Measurements from ENCODE around the gene WHRN. TPM values are rescaled to one million over a fixed set of nuclear protein-coding genes. Genes with fewer than 3 reads are reported as not detected.

WHRN gene
- total RNA-seq, 1 donor from 2014 or later, result 9.1 TPM

- Histone ChIP-seq H3K9me3 (no peaks in the 10 kb centered on the region), H3K27me3 (no peaks in the 10 kb centered on the region), H3K36me3 (peaks cover 0 to 55% of the 10 kb centered on the region in 2 donors), H3K4me1 (peaks cover 44% of the 10 kb centered on the region), H3K27ac (peak overlapping the region; percentile 34), H3K4me3 (no peak overlapping the region)
- DNase-seq (ENCODE audit: extremely low spot score in 2 of 2), result no peak
- intact Hi-C loops (cut with DNase I), result no loop called here
- TF ChIP-seq POLR2A (IDR thresholded peaks at IDR 0.05), result no peak
- TF ChIP-seq, protein P1, sequence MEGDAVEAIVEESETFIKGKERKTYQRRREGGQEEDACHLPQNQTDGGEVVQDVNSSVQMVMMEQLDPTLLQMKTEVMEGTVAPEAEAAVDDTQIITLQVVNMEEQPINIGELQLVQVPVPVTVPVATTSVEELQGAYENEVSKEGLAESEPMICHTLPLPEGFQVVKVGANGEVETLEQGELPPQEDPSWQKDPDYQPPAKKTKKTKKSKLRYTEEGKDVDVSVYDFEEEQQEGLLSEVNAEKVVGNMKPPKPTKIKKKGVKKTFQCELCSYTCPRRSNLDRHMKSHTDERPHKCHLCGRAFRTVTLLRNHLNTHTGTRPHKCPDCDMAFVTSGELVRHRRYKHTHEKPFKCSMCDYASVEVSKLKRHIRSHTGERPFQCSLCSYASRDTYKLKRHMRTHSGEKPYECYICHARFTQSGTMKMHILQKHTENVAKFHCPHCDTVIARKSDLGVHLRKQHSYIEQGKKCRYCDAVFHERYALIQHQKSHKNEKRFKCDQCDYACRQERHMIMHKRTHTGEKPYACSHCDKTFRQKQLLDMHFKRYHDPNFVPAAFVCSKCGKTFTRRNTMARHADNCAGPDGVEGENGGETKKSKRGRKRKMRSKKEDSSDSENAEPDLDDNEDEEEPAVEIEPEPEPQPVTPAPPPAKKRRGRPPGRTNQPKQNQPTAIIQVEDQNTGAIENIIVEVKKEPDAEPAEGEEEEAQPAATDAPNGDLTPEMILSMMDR (IDR thresholded peaks at IDR 0.05), result no peak
- TF ChIP-seq POLR2AphosphoS5 (IDR thresholded peaks at IDR 0.05; ENCODE audit: insufficient read depth in 1 of 2, low read depth in 1 of 2), result no peak
These were observed 140.9 kb downstream of the WHRN start for GRCh38 chr9:114364134-114365041.

DNA sequence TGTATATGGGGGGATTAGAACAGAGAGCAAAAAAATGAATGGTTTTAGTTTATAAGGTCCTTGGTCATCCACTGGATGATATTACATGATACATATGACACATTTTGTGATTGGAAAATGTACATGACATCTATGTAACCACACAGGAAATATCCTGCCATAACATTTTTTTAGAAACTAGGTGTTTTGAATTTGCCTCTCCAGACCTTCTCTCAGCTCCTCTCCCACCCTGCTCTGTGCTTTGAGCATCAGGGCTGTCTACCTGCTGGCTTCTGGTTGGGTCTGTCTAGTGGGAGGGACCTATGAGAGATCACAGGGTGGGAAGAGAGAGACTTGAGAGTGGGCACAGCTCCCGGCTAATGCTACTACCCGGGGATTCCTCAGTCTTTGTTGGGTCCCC lies 141.8 kb downstream of the WHRN start:
- Histone ChIP-seq H3K27me3 (no peaks in the 10 kb centered on the region), H3K4me3 (no peak overlapping the region), H3K4me1 (peaks cover 44% of the 10 kb centered on the region), H3K9me3 (no peaks in the 10 kb centered on the region), H3K36me3 (peaks cover 0 to 56% of the 10 kb centered on the region in 2 donors), H3K27ac (peak overlapping the region; percentile 34)
- TF ChIP-seq POLR2AphosphoS5 (IDR thresholded peaks at IDR 0.05; ENCODE audit: insufficient read depth in 1 of 2, low read depth in 1 of 2), result no peak
- TF ChIP-seq, protein P1 (IDR thresholded peaks at IDR 0.05), result no peak
- TF ChIP-seq POLR2A (IDR thresholded peaks at IDR 0.05), result no peak
- DNase-seq (ENCODE audit: extremely low spot score in 2 of 2), result no peak
- intact Hi-C loops (cut with DNase I), result no loop called here

GRCh38 chr9:114362394-114362793 lies 142.9 kb downstream of the WHRN start:
- no peaks in the 10 kb centered on the region for H3K9me3 ChIP-seq
- peaks cover 0 to 57% of the 10 kb centered on the region in 2 donors for H3K36me3 ChIP-seq
- H3K4me3 ChIP-seq, result no peak overlapping the region
- no peak for TF ChIP-seq POLR2AphosphoS5 (IDR thresholded peaks at IDR 0.05; ENCODE audit: insufficient read depth in 1 of 2, low read depth in 1 of 2)
- no peak for TF ChIP-seq POLR2A (IDR thresholded peaks at IDR 0.05)
- TF ChIP-seq, protein P1 (IDR thresholded peaks at IDR 0.05), result no peak
- no peak for DNase-seq (ENCODE audit: extremely low spot score in 2 of 2)
- no peaks in the 10 kb centered on the region for H3K27me3 ChIP-seq
- H3K4me1 ChIP-seq, result peaks cover 40% of the 10 kb centered on the region
- peak overlapping the region; percentile 34 for H3K27ac ChIP-seq
- intact Hi-C loops (cut with DNase I), result no loop called here

DNA sequence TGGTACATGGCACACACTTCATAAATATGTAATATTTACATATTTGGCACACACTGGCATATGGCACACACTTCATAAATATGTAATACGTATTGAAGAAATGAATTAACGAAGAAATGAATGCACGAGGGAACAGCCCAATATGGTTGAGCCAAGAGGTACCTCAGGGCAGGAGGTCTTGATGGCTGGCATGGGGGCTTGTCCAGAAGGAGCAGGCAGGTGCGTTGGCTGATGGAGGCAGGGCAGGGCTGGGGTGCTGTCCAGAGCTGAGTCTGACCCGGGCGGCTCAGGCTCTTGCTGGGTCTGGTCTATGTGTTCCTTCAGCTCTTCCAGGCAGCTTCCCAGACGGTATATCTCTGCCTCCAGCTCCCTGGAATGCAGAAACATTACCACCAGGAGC lies 143.7 kb downstream of the WHRN start:
- DNase-seq (ENCODE audit: extremely low spot score in 2 of 2), result no peak
- Histone ChIP-seq H3K36me3 (peaks cover 0 to 61% of the 10 kb centered on the region in 2 donors), H3K9me3 (no peaks in the 10 kb centered on the region), H3K4me3 (no peak overlapping the region), H3K4me1 (peaks cover 31% of the 10 kb centered on the region), H3K27ac (peak overlapping the region; percentile 34), H3K27me3 (no peaks in the 10 kb centered on the region)
- intact Hi-C loops (cut with DNase I), result no loop called here
- TF ChIP-seq POLR2AphosphoS5 (IDR thresholded peaks at IDR 0.05; ENCODE audit: insufficient read depth in 1 of 2, low read depth in 1 of 2) (no peak), POLR2A (IDR thresholded peaks at IDR 0.05) (no peak)
- TF ChIP-seq, protein P1 (IDR thresholded peaks at IDR 0.05), result no peak

- intact Hi-C loops (cut with DNase I), result no loop called here
- Histone ChIP-seq H3K4me1 (peaks cover 15% of the 10 kb centered on the region), H3K27ac (no peak overlapping the region), H3K4me3 (no peak overlapping the region), H3K9me3 (no peaks in the 10 kb centered on the region), H3K36me3 (peaks cover 4 to 77% of the 10 kb centered on the region in 2 donors), H3K27me3 (no peaks in the 10 kb centered on the region)
- TF ChIP-seq POLR2A (IDR thresholded peaks at IDR 0.05) (no peak), POLR2AphosphoS5 (IDR thresholded peaks at IDR 0.05; ENCODE audit: insufficient read depth in 1 of 2, low read depth in 1 of 2) (no peak)
- TF ChIP-seq, protein P1 (IDR thresholded peaks at IDR 0.05), result no peak
- DNase-seq (ENCODE audit: extremely low spot score in 2 of 2), result no peak
These were observed 145.5 kb downstream of the WHRN start for GRCh38 chr9:114359801-114360200.
